ENCODE results near the gene PPWD1. TPM values are rescaled to one million over a fixed set of nuclear protein-coding genes. Genes with fewer than 3 reads are reported as not detected.
"Not testable (repeated sequence)": the region's sequence is repeated elsewhere in the genome, so short reads cannot be mapped to it uniquely, and the experiment has no call there.

The PPWD1 gene
- 10 to 100 TPM; 24.9 to 29.9 TPM for total RNA-seq
- long read RNA-seq, donor 1, transcript PPWD1-201 (11 exons, 2,166 nt): major isoform, 6 of 9 reads
- long read RNA-seq, donor 1, partial matches to known transcripts: 1 of 9 reads
- long read RNA-seq, donor 1, other reads (novel, unspliced or antisense): 2 of 9 reads
- long read RNA-seq, donor 2, transcript PPWD1-201 (11 exons, 2,166 nt): major isoform, 35 of 41 reads
- long read RNA-seq, donor 2, partial matches to known transcripts: 1 of 41 reads
- long read RNA-seq, donor 2, other reads (novel, unspliced or antisense): 5 of 41 reads

- intact Hi-C loops (cut with DNase I): no loop called here
- peak; percentile 98 for DNase-seq (ENCODE audit: low spot score)
Measured at GRCh38 chr5:65562731-65563701, at the start of gene PPWD1, which contains the start of gene CENPK. PPWD1 (plus strand) TSS chr5:65563296; CDS start chr5:65563311, 15 bp downstream. CENPK (minus strand) TSS chr5:65563168; CDS start chr5:65554907, 8,261 bp downstream.

DNA sequence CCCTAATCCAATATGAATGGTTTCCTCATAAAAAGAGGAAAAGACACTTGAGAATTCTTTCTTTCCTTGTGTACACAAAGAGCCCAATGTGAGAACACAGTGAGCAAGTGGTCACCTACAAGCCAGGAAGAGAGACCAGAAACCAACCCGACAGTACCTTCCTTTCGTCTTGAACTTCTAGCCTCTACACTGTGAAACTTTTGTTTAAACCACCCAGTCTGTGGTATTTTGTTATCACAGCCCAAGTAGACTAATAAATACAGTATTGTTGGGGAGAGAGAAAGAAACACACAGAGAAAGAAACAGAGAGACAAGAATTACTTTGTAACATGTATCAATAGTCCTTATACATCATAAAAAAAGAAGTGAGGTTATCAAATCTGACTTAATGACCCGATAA is 37.4 kb upstream of the PPWD1 start:
- intact Hi-C loops (cut with DNase I): no loop called here
- DNase-seq (ENCODE audit: low spot score): no peak

DNA sequence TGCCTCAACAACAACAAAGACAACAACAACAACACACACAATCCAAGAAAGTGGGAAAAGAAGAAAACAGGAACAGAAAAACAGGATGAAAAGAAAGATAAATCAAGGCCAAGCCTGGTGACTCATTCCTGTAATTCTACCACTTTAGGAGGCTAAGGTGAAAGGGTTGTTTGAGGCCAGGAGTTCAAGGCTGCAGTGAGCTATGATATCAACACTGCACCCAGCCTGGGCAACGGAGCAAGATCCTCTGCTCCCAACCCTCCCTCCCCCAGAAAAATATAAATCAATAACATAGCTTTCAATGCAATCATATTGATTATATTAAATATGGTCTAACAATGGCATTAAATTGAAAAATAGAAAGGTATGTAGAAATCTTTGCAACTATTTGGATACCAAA is 32.2 kb upstream of the PPWD1 start:
- DNase-seq (ENCODE audit: low spot score): no peak
- intact Hi-C loops (cut with DNase I): no loop called here

DNA sequence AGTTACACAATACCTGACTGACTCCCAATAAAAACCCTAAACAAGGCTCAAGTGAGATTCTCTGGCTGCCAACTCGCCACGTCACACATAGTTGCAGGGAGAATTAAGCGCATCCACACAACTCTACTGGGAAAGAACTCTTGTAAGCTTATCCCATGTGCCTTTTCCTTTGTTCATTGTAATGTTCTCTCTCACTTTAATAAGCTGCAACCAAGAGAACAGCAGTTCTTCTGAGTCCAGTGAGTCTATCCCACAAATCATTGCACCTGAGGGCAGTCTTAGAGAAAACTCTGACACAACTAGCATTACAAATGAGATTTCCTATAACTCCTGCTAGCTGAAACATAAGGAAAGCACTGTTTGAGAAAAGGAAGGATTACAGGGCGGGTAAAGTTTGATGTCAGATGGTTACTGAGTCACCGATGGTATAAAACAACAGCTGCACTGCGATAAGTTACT is 27.5 kb upstream of the PPWD1 start:
- intact Hi-C loops (cut with DNase I): no loop called here
- no peak for DNase-seq (ENCODE audit: low spot score)

DNA sequence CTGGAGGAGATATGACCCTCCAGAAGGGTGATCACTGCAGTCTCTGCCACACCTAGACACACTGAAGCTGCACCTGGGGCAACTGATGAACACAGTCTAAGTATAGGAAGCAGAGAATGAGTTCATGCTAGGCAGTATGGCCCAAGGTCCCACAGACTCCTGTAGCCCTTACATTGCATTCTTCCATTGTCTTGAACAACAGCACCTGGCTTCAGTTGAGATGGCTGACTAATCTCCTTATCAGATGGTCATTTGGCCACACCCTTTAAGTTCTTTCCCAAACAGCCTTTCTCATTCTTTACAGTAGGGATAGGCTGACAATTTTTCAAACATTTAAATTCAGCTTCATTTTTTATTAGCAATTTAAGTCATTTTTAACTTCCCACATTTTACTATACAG is 23.3 kb upstream of the PPWD1 start:
- intact Hi-C loops (cut with DNase I): no loop called here

GRCh38 chr5:65544473-65544872 is 18.6 kb upstream of the PPWD1 start:
- intact Hi-C loops (cut with DNase I): no loop called here
- DNase-seq (ENCODE audit: low spot score): no peak

More for the DNA sequence above, 23.3 kb upstream of the PPWD1 start:
- DNase-seq (ENCODE audit: low spot score): no peak

GRCh38 chr5:65546141-65546540 is 17.0 kb upstream of the PPWD1 start:
- no peak for DNase-seq (ENCODE audit: low spot score)
- intact Hi-C loops (cut with DNase I): no loop called here

- no peak for DNase-seq (ENCODE audit: low spot score)
- intact Hi-C loops (cut with DNase I): no loop called here
Measured at GRCh38 chr5:65548281-65548680, 14.8 kb upstream of the PPWD1 start.

GRCh38 chr5:65553941-65554340 is 9.2 kb upstream of the PPWD1 start:
- intact Hi-C loops (cut with DNase I): no loop called here
- DNase-seq (ENCODE audit: low spot score): no peak

DNA sequence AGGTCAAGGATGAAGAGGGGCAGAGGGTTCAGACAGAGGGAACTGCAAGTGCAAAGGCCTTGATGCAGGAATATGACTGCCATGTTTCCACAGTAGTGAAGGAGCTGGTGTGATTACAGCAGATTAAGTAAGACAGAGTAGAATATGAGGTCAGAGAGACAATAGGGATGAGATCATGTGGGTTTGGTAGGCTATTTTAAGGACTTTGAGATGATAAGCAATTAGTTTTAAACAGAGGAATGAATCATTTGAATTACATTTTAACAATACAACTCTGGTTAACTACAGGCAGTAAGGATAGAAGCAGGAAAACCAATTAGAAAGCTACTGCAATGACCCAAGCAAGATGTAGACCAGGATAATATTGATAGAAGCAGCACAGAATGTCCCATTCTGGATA is 7.8 kb upstream of the PPWD1 start:
- no peak for DNase-seq (ENCODE audit: low spot score)
- intact Hi-C loops (cut with DNase I): no loop called here

DNA sequence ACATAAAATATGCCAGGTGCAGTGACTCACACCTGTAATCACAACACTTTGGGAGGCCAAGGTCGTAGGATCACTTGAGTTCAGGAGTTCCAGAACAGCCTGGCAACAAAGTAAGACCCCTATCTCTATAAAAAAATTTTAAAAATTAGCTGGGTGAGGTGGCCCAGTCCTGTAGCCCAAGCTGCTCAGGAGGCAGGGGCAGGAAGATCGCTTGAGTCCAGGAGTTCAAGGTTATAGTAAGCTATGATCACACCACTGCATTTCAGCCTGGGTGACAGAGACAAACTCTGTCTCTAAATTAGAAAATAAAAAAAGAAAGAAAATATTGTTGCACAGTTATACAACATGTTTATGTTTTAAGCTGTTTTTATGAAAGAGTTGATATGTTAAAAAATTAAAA is 6.9 kb upstream of the PPWD1 start:
- no peak for DNase-seq (ENCODE audit: low spot score)

GRCh38 chr5:65556718-65557117 is 6.4 kb upstream of the PPWD1 start:
- no peak for DNase-seq (ENCODE audit: low spot score)
- intact Hi-C loops (cut with DNase I): no loop called here

More for the DNA sequence above, 6.9 kb upstream of the PPWD1 start:
- intact Hi-C loops (cut with DNase I): no loop called here

DNA sequence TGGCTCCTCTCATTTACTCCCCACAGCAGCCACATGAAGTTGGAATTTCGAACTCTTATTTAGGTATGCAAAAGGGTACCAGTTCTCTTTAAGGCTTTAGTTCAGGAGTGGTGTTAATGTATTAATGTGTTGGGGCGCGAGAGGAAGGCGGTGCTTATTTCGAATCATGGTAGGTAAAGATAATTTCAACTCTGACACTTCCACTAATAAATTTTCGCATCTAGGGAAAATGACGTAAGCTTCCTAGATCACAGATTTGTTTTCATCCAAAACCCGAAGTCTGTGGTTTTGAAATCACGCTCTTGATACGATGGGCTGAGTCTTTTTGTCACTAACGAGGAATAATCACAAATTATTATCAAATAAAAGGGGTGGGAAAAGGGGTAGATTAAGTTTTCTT is 681 bp downstream of the PPWD1 start:
- intact Hi-C loops (cut with DNase I): no loop called here
- no peak for DNase-seq (ENCODE audit: low spot score)

GRCh38 chr5:65566505-65566904 is 3.4 kb downstream of the PPWD1 start:
- no peak for DNase-seq (ENCODE audit: low spot score)
- intact Hi-C loops (cut with DNase I): no loop called here

- intact Hi-C loops (cut with DNase I): loop anchor here in 1 of 2 donors (5.0 kb wide), 1 partner anchor 717 kb away; no protein-coding TSS in a partner anchor
Measured at GRCh38 chr5:65570598-65571226, 7.6 kb downstream of the PPWD1 start.

GRCh38 chr5:65577141-65577540 is 14.0 kb downstream of the PPWD1 start:
- intact Hi-C loops (cut with DNase I): no loop called here
- DNase-seq (ENCODE audit: low spot score): no peak

More at GRCh38 chr5:65570598-65571226, 7.6 kb downstream of the PPWD1 start:
- no peak for DNase-seq (ENCODE audit: low spot score)

DNA sequence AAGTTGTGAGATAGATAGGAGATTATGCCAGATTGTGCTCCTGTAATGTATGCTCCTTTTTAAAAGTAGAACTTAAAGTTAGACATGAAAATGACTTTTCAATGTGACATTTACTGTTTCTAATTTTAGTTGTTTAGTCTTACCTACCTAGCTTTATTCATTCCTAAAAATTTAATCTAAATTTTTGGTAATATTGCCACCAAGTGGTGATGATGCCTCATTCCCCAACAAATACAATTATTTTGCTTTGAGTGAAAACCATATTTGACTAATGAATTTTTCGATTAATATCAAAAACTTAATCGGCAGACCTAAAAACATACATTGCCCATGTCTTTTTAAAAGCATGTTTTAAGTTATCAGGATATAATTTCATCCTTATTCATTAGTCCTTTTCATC is 25.6 kb downstream of the PPWD1 start:
- DNase-seq (ENCODE audit: low spot score): no peak
- intact Hi-C loops (cut with DNase I): no loop called here

DNA sequence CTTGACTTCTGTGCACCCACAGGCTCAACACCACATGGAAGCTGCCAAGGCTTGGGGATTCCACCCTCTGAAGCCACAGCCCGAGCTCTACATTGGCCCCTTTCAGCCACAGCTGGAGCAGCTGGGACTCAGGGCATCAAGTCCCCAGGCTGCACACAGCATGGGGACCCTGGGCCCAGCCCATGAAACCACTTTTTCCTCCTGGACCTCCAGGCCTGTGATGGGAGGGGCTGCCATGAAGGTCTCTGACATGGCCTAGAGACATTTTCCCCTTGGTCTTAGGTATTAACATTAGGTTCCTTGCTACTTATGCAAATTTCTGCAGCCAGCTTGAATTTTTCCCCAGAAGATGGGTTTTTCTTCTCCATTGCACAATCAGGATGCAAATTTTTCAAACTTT is 38.7 kb downstream of the PPWD1 start:
- intact Hi-C loops (cut with DNase I); DNase-seq (ENCODE audit: low spot score): not testable (repeated sequence)

DNA sequence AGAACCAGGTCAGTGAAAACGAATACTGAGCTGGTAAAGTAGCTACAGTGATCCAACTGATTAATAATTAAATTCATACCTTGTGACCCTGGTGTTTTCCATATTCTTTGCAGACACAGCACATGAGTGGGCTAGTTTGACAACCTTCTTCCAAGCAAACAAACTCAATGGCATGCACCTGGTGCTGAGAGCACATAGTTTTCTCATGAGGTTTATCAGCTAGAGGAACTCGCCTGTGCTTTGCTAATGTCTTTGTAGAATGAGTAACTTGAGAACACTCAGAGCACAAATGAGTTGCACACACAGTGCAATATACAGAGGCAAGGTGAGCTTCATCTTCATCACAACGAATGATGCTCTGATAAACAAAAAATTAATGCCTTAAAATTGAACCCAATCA is 48.4 kb downstream of the PPWD1 start:
- no peak for DNase-seq (ENCODE audit: low spot score)
- intact Hi-C loops (cut with DNase I): no loop called here
